Nucleus accumbens (tissue), 56 donors: ENCODE measurements around the gene TJAP1.
A peak's percentile ranks its signal among the peaks of the same experiment; 100 is the strongest.
"Not testable (repeated sequence)": the region's sequence is repeated elsewhere in the genome, so short reads cannot be mapped to it uniquely, and the experiment has no call there.

Source experiments
- DNase-seq, 56 donors: peaks; one replicate each; lab custom pipeline; 2025; lab: John Stamatoyannopoulos, UW

TJAP1 gene

GRCh38 chr6:43451939-43452338 lies 25.4 kb upstream of the TJAP1 start:
- no peak for DNase-seq

GRCh38 chr6:43452896-43453295 lies 24.5 kb upstream of the TJAP1 start:
- no peak for DNase-seq

GRCh38 chr6:43453831-43454230 lies 23.5 kb upstream of the TJAP1 start:
- DNase-seq = no peak

- peak in 36 of 56 donors; percentile 15 to 87 (median 66) for DNase-seq
Measured at GRCh38 chr6:43454290-43454695, 23.1 kb upstream of the TJAP1 start.

GRCh38 chr6:43454696-43455530 lies 22.5 kb upstream of the TJAP1 start:
- DNase-seq = peak in 42 of 56 donors; percentile 5 to 78 (median 48)

GRCh38 chr6:43455531-43456428 lies 21.6 kb upstream of the TJAP1 start, which contains the start of gene DLK2:
TSS of gene DLK2 (minus strand) at chr6:43455548. CDS start at chr6:43454825, 723 bp downstream.
- DNase-seq = peak in 35 of 56 donors; percentile 1 to 68 (median 33)

GRCh38 chr6:43457643-43458042 lies 19.7 kb upstream of the TJAP1 start:
- no peak for DNase-seq

- DNase-seq = not testable (repeated sequence)
Measured at GRCh38 chr6:43458154-43458553, 19.2 kb upstream of the TJAP1 start.

GRCh38 chr6:43459535-43459934 lies 17.8 kb upstream of the TJAP1 start:
- no peak for DNase-seq

- DNase-seq = no peak
Measured at GRCh38 chr6:43460032-43460431, 17.3 kb upstream of the TJAP1 start.

- DNase-seq = no peak
Measured at GRCh38 chr6:43461936-43462335, 15.4 kb upstream of the TJAP1 start.

- DNase-seq = no peak
Measured at GRCh38 chr6:43464337-43464736, 13.0 kb upstream of the TJAP1 start.

GRCh38 chr6:43465948-43466347 lies 11.4 kb upstream of the TJAP1 start:
- no peak for DNase-seq

GRCh38 chr6:43467265-43467664 lies 10.1 kb upstream of the TJAP1 start:
- DNase-seq = not testable (repeated sequence)

- no peak for DNase-seq
Measured at GRCh38 chr6:43467752-43468151, 9.6 kb upstream of the TJAP1 start.

- DNase-seq = no peak
Measured at GRCh38 chr6:43468240-43468639, 9.1 kb upstream of the TJAP1 start.

- no peak for DNase-seq
Measured at GRCh38 chr6:43468748-43469681, 8.4 kb upstream of the TJAP1 start.

- DNase-seq = no peak
Measured at GRCh38 chr6:43469947-43470346, 7.4 kb upstream of the TJAP1 start.

GRCh38 chr6:43471399-43471798 lies 6.0 kb upstream of the TJAP1 start:
- no peak for DNase-seq

- no peak for DNase-seq
Measured at GRCh38 chr6:43472515-43472914, 4.9 kb upstream of the TJAP1 start.
